ENCODE data around the gene TARDBP.
"Not testable (repeated sequence)": the region's sequence is repeated elsewhere in the genome, so short reads cannot be mapped to it uniquely, and the experiment has no call there.

The TARDBP gene

GRCh38 chr1:11044086-11044848 lies 31.8 kb downstream of the TARDBP start:
- no peak for DNase-seq

- no peak for DNase-seq
These were observed 32.5 kb downstream of the TARDBP start for GRCh38 chr1:11044849-11045427.

GRCh38 chr1:11045428-11046269 lies 33.2 kb downstream of the TARDBP start:
- DNase-seq: no peak

- DNase-seq: no peak
These were observed 33.8 kb downstream of the TARDBP start for GRCh38 chr1:11046270-11046566.

- no peak for DNase-seq
These were observed 34.3 kb downstream of the TARDBP start, which contains the start of gene MASP2 for GRCh38 chr1:11046625-11047365. TSS of gene MASP2 (minus strand) at chr1:11047239. CDS start at chr1:11047207, 32 bp downstream.

- not testable (repeated sequence) for DNase-seq
These were observed 38.7 kb downstream of the TARDBP start for GRCh38 chr1:11051121-11051520.

GRCh38 chr1:11051781-11052511 lies 39.5 kb downstream of the TARDBP start:
- DNase-seq: no peak

GRCh38 chr1:11052839-11053757 lies 40.6 kb downstream of the TARDBP start:
- DNase-seq: no peak

GRCh38 chr1:11053758-11054137 lies 41.3 kb downstream of the TARDBP start:
- DNase-seq: peak; percentile 62

- no peak for DNase-seq
These were observed 41.7 kb downstream of the TARDBP start for GRCh38 chr1:11054181-11054580.

GRCh38 chr1:11054666-11055065 lies 42.2 kb downstream of the TARDBP start:
- no peak for DNase-seq

- DNase-seq: no peak
These were observed 43.2 kb downstream of the TARDBP start for GRCh38 chr1:11055676-11056075.

GRCh38 chr1:11056504-11056903 lies 44.0 kb downstream of the TARDBP start:
- DNase-seq: no peak

GRCh38 chr1:11057477-11057876 lies 45.0 kb downstream of the TARDBP start:
- DNase-seq: no peak

GRCh38 chr1:11058026-11058425 lies 45.6 kb downstream of the TARDBP start:
- no peak for DNase-seq

GRCh38 chr1:11058595-11059154 lies 46.2 kb downstream of the TARDBP start:
- no peak for DNase-seq

- DNase-seq: no peak
These were observed 46.9 kb downstream of the TARDBP start for GRCh38 chr1:11059155-11059967.

GRCh38 chr1:11059968-11060830 lies 47.7 kb downstream of the TARDBP start, which contains the start of gene SRM:
TSS of gene SRM (minus strand) at chr1:11060018. CDS start at chr1:11059943, 75 bp downstream.
- DNase-seq: peak; percentile 93

All from right forelimb (tissue), 1 donor.